Gastroesophageal sphincter (tissue), 4 donors: ENCODE results near the gene RHBG. TPM values are rescaled to one million over a fixed set of nuclear protein-coding genes. Genes with fewer than 3 reads are reported as not detected.

Experiments used
- ATAC-seq: fragments of 150-250 bp; one replicate; pipeline ENCODE4 v1.9.1; 2016; ENCODE audit warnings: mild to moderate bottlenecking, moderate library complexity
- H3K27ac ChIP-seq, 4 donors: fragments of 200-600 bp; sonication (generic) in 3 of 4; 1 replicate in 3 of 4; 2 replicates in 1 of 4; pipeline ENCODE4 v1.5.1; 2016 to 2019
- H3K27me3 ChIP-seq: fragments of 200-600 bp; sonication (generic); one replicate; pipeline ENCODE4 v1.5.1; 2019
- H3K36me3 ChIP-seq, 2 donors: fragments of 200-600 bp; sonication (generic); one replicate each; pipeline ENCODE4 v1.5.1; 2019; ENCODE audit warnings: control low read depth in 1 of 2
- H3K4me1 ChIP-seq, 3 donors: fragments of 200-600 bp; sonication (generic); 1 replicate in 2 of 3; 2 replicates in 1 of 3; pipeline ENCODE4 v1.5.1; 2016 to 2019; ENCODE audit warnings: control low read depth in 2 of 3
- H3K4me3 ChIP-seq, 2 donors: fragments of 200-600 bp; sonication (generic); one replicate each; pipeline ENCODE4 v1.5.1; 2019; ENCODE audit warnings: mild to moderate bottlenecking in 1 of 2, moderate library complexity in 1 of 2
- H3K9me3 ChIP-seq, 3 donors: fragments of 200-600 bp; sonication (generic); one replicate each; pipeline ENCODE4 v1.5.1; 2017 to 2019; ENCODE audit warnings: control low read depth in 2 of 3
- EP300 ChIP-seq: sonication (generic); formaldehyde crosslinking; IDR thresholded peaks from one replicate; pipeline ENCODE4 v1.6.1; 2017; ENCODE audit warnings: antibody characterized with exemption, mild to moderate bottlenecking
- POLR2A ChIP-seq, 2 donors: fragments of 450-650 bp; IDR thresholded peaks; one replicate each; pipeline ENCODE4 v1.6.1; 2017; ENCODE audit warnings: antibody characterized with exemption in 2 of 2, mild to moderate bottlenecking in 2 of 2, moderate library complexity in 1 of 2
- POLR2AphosphoS5 ChIP-seq: sonication (generic); formaldehyde crosslinking; IDR thresholded peaks from one replicate; pipeline ENCODE4 v1.6.1; 2017; ENCODE audit warnings: antibody characterized with exemption
- WGBS, 2 donors: methylation state at CpG; one replicate each; pipeline ENCODE4 v1.1.5; 2018; ENCODE audit warnings: low coverage in 1 of 2; 5-methylcytosine and 5-hydroxymethylcytosine counted together
- total RNA-seq, 4 donors: library from RNA; depleted of rRNA; stranded (reverse); fragments of >200 nt; gene quantifications; one replicate each; pipeline ENCODE4 v1.1.0, GENCODE V29; 2016
- TF ChIP-seq, protein P1 (sequence below), 4 experiments: fragments of 200-600 bp in 2 of 4; fragments of 450-650 bp in 2 of 4; sonication (generic) in 1 of 4; IDR thresholded peaks; one replicate each; pipeline ENCODE4 v1.5.1; 2017 to 2019; ENCODE audit warnings: antibody characterized with exemption in 4 of 4, mild to moderate bottlenecking in 2 of 4, moderate library complexity in 2 of 4

Gene RHBG
- total RNA-seq, 4 donors from 2014 or later = not detected

DNA sequence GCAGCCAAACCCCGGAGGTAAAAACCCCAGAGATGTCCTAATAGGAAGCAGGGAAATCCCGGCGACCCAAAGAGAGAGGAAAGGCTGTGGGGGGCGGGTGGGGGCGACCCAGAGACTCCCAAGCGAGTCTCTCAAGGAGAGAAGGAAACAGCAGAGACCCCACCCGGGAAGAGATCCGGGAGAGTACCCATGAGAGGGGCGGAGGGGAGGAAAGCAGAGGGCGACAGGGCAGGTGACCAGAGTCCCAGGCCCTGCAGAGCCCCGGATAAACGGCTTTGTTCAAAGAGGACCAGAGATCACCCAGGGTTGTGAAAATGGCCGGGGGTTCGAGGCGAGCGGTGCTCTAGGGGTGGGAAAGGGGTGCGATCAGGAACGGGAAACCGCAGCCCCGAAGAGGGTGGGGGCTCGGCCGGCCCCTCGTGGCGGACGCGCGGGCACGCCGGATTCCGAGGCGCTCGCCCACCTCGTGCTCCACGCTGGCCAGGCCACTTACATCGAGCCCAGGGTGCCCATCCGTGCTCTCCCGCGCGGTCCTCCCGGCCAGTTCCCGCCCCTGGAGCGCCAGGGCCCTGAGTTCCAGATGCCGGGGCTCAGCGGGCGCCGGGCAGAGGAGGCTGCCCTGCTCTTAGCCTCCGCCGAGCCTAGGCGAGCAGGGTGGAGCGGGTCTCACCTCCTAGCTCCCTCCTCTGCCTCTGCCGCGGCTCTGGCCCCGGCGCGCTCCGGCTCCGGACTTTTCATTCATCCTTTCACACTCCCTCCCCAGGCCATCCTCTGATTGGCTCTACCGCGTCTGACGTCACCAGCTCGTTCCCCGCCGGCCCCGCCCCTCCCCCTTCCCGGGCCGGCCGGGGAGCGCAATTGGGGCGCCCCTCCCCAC lies 52.3 kb downstream of the RHBG start:
- Histone ChIP-seq H3K27ac (peak overlapping the region in 1 of 4 donors; percentile 11), H3K36me3 (no peaks in the 10 kb centered on the region), H3K4me3 (peak overlapping the region in 1 of 2 donors; percentile 44), H3K27me3 (peaks cover 100% of the 10 kb centered on the region), H3K9me3 (no peaks in the 10 kb centered on the region), H3K4me1 (peaks cover 0 to 27% (median 21%) of the 10 kb centered on the region in 3 donors)
- no peak for TF ChIP-seq EP300
- TF ChIP-seq, protein P1, sequence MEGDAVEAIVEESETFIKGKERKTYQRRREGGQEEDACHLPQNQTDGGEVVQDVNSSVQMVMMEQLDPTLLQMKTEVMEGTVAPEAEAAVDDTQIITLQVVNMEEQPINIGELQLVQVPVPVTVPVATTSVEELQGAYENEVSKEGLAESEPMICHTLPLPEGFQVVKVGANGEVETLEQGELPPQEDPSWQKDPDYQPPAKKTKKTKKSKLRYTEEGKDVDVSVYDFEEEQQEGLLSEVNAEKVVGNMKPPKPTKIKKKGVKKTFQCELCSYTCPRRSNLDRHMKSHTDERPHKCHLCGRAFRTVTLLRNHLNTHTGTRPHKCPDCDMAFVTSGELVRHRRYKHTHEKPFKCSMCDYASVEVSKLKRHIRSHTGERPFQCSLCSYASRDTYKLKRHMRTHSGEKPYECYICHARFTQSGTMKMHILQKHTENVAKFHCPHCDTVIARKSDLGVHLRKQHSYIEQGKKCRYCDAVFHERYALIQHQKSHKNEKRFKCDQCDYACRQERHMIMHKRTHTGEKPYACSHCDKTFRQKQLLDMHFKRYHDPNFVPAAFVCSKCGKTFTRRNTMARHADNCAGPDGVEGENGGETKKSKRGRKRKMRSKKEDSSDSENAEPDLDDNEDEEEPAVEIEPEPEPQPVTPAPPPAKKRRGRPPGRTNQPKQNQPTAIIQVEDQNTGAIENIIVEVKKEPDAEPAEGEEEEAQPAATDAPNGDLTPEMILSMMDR (IDR thresholded peaks at IDR 0.05) = no peak
- TF ChIP-seq POLR2AphosphoS5 = peak; percentile 18
- no peak for TF ChIP-seq POLR2A (IDR thresholded peaks at IDR 0.05)
- ATAC-seq = peak; percentile 88
- WGBS, 2 donors = 3 to 4% methylated on average over 14 to 18 of the region's 69 CpGs

DNA sequence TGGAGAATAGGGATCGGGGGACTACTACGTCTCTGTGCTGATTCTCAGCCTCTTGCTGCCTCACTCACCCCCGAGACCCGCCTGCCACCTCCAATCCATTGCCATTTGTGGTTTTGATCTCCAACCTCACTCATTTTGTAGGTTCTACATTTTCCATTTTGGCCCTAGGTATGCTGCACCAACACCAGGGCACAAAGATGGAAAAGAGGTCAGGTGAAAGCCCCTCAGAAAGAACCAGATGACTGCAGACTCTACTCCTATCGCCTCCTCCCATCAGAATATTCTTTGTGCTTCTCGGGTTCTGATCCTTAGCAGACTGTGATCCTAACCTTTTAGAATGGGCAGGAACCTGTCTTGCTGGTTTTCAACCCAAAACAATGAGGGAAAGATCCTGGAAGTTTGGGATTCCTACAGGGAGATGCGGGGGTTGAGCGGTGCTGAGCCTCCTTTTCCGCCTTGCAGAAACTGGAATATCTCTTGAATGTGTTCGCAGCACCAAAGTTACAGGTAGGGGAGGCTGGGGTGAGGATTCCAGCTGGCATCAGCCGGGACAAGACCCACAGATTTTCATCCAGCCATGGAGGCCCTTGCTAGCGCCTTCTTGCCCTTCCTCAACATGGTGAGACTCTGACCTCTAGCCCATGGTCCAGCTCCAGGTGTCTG lies 53.1 kb downstream of the RHBG start:
- ATAC-seq = no peak
- TF ChIP-seq, protein P1 (IDR thresholded peaks at IDR 0.05) = no peak
- no peak for TF ChIP-seq POLR2A (IDR thresholded peaks at IDR 0.05)
- TF ChIP-seq EP300 = no peak
- TF ChIP-seq POLR2AphosphoS5 = no peak
- Histone ChIP-seq H3K4me1 (peaks cover 0 to 27% (median 21%) of the 10 kb centered on the region in 3 donors), H3K9me3 (no peaks in the 10 kb centered on the region), H3K4me3 (peak overlapping the region in 1 of 2 donors; percentile 44), H3K27ac (no peak overlapping the region), H3K27me3 (peaks cover 100% of the 10 kb centered on the region), H3K36me3 (no peaks in the 10 kb centered on the region)
- 18 to 23% methylated on average over 4 to 9 of the region's 12 CpGs for WGBS, 2 donors

DNA sequence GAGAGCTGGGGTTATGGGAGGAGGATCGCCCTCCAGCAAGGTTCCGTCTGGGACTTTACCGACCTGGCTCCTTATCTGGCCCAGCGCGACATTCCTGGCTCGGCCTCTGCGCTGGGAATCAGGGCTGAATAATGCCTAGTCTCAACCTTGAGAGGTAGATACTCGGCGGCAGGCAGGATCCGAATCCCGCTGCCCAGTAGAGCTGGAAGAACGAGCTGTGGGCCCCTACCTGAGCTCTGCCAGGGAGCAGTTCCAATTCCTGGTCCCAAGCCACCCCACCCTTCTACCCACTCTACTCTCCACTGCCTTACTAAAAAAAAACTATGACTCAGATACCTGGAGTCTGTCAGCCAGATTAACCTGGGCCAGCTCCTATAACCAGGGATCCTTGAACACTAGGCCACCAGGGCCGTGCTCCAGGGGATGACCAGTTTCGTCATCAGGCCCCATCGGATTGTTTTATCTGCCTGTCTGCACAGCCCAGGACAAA lies 53.6 kb downstream of the RHBG start:
- Histone ChIP-seq H3K9me3 (no peaks in the 10 kb centered on the region), H3K27me3 (peaks cover 100% of the 10 kb centered on the region), H3K4me3 (no peak overlapping the region), H3K4me1 (peaks cover 0 to 27% (median 21%) of the 10 kb centered on the region in 3 donors), H3K27ac (no peak overlapping the region), H3K36me3 (no peaks in the 10 kb centered on the region)
- no peak for TF ChIP-seq EP300
- TF ChIP-seq POLR2AphosphoS5 = no peak
- no peak for TF ChIP-seq POLR2A (IDR thresholded peaks at IDR 0.05)
- TF ChIP-seq, protein P1 (IDR thresholded peaks at IDR 0.05) = no peak
- no peak for ATAC-seq
- WGBS, 2 donors = 13% methylated on average over 3 of the region's 15 CpGs; no CpG with 5 or more reads in 1 of the 2 donors

DNA sequence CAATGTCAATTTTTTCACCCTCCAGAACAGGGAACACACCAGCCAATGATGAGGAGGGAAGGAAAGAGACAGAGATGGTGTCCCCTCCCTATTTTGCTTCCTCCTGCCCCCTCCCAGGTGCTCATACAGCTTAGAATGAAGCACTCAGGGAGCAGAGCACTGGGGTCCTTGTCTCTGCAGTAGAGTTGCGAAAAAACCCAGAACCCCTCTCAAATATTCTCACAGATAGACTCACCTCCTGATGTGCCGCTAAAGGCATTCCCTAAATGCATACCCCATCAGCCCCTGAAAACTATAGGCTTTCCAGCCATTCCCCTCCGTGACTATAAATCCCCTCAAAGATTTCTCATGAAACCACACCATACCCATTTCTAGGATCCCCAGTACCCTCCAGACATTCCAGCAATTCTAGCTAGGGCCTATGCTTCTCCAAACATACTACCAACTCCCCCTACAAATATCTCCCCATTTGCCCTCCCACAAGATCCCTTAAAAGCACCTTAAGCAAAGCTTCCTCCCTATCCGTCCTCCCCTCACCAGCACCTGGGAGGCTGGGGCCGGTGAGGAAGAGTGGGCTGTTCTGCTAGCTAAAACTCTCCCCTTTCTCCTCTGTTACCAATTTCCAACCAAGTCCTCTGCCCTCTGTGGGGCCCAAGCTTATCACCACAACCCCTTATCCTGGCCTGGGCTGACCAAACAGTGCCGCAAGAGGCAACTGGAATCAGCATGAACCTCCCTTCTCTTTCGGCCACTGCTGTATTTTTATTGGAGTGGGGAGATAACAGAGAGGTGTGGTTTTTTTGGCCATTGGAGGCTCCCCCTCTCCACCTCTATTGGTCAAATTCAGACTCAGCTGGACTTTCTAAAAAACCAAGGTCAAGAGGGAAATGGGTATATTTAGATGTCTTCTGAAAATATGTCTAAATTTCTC lies 54.7 kb downstream of the RHBG start:
- 47 to 64% methylated on average over 5 of the region's 7 CpGs for WGBS, 2 donors
- TF ChIP-seq POLR2AphosphoS5 = no peak
- no peak for TF ChIP-seq POLR2A (IDR thresholded peaks at IDR 0.05)
- TF ChIP-seq, protein P1 (IDR thresholded peaks at IDR 0.05) = no peak
- no peak for TF ChIP-seq EP300
- Histone ChIP-seq H3K27ac (no peak overlapping the region), H3K9me3 (no peaks in the 10 kb centered on the region), H3K4me1 (peaks cover 0 to 27% (median 21%) of the 10 kb centered on the region in 3 donors), H3K36me3 (no peaks in the 10 kb centered on the region), H3K4me3 (no peak overlapping the region), H3K27me3 (peaks cover 100% of the 10 kb centered on the region)
- ATAC-seq = no peak
